CD4-positive, alpha-beta T cell treated with Interferon alpha-2 for 1 hour (primary cell): Measurements from ENCODE around the gene RHOT1.

Source experiments
- DNase-seq, 2 donors: peaks; one replicate each; pipeline ENCODE4 v3.0.0-alpha.2; 2020 to 2022

RHOT1 gene

GRCh38 chr17:32274643-32275042, 132.3 kb downstream of the RHOT1 start:
- no peak for DNase-seq
